Activated naive CD4-positive, alpha-beta T cell treated with anti-CD3 and anti-CD28 coated beads, Interleukin-2, amount 50 U/mL, for 16 hours (primary cell): ENCODE measurements around the gene RASSF3.
"Not testable (repeated sequence)": the region's sequence is repeated elsewhere in the genome, so short reads cannot be mapped to it uniquely, and the experiment has no call there.

ENCODE experiments used
- DNase-seq: peaks from one replicate; pipeline ENCODE4 v3.0.0-alpha.2; 2020

The RASSF3 gene, protein sequence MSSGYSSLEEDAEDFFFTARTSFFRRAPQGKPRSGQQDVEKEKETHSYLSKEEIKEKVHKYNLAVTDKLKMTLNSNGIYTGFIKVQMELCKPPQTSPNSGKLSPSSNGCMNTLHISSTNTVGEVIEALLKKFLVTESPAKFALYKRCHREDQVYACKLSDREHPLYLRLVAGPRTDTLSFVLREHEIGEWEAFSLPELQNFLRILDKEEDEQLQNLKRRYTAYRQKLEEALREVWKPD

DNA sequence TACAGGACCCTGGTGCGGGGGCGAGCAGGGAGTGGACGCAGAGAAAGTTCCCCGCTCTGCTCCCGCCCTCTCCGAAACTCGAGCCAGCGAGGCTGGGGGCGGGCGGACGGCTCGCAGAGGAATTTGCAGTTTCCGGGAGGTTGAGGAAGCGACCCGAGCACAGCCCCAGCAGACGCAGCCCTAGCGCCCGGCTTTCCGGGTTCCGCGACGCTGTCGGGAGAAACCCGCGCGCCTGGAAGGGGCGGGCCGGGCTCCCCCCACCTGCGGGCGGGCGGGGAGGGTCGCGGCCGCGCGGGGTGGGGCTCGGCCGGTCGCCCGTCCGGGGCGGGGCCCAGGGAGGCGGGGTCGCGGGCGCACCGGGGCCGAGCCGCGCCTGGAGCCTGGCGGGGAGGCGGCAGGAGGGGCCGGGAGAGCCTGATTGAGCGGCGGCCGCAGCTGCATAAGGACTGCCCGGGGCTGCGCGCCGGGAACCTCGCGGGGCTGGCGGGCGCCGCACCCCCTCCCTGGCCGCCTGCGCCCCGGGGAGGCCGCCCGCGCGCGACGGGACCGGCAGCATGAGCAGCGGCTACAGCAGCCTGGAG is at the start of gene RASSF3:
Gene RASSF3 (plus strand): TSS at position 417 of the 581 bp plus-strand sequence. CDS start 138 bp downstream, at position 555.
- DNase-seq = peak; percentile 64

DNA sequence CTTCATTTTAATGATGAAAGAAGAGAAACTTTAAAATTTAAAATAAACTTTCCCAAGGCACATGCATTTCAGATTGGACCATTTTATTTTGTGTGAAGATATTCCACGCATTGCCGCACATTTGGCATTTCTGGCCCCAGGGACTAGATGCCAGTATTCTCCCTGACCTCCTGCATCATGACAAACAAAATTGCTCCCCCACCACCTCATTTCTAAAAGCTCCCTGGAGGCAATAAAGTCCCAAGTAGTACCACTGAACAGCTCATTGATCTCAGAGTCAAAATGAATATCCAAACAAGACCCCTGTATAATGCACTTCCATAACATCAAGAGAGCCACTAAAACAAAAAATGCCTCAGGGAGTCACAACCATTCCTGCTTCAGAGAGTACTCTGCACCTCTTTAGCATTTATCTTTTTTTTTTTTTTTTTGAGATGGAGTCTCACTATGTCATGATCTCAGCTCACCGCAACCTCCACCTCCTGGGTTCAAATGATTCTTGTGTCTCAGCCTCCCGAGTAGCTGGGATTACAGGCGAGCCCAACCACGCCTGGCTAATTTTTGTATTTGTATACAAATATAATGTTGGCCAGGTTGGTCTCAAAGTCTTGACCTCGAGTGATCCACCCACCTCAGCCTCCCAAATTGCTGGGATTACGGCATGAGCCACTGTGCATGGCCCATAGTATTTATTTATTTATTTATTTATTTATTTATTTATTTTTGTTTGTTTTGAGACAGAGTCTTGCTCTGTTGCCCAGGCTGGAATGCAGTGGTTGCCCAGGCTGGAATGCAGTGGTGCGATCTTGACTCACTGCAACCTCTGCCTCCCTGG is 48.8 kb upstream of the RASSF3 start:
- DNase-seq = no peak

DNA sequence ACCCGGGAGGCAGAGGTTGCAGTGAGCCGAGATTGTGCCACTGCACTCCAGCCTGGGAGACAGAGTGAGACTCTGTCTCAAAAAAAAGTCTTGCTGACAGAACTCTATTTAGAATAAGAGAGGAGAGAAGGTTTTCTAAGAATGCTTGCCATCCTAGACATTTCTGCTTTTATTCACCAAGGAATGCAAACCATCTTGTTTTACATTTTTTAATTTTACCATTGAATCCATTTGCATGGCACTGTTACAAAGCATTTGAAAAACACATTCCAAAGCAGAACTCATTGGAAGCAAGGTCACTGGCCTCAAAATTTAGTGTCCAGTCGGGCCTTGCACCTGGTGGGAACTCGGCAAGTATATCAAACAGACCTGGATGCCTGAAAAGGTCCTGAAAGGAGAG is 44.2 kb upstream of the RASSF3 start:
- DNase-seq = no peak

DNA sequence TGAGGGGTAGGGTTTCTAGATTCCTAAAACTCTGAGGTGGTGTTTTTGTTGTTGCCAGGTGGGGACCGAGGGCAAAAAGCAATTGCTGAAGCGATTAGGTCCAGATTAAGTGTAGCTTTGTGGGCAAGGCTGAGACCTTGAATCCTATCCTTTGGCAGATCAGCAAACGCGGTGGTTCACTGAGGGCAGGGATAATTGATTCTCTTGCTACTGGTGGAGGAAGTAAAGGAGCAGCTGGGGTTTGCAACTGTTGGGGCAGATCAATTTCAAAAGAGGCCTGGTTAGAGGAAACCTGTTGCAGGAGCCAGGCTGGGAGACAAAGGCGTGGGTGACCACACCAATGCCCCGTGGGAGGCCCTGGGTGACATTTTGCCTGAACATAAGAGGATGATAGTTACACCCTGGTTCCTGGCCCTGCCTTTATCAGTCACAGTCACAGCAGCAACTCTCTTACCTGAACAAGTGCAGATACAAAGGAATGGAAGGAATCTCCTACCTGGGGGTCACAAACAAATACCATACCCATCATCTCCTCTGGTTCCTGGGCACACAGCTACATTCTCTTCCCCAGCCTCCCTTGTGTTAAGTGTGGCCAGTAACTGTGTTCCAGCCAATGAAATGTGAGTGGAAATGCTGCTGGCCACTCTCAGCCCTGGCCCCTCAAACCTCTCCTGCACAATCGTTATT is 43.3 kb upstream of the RASSF3 start:
- DNase-seq = no peak

DNA sequence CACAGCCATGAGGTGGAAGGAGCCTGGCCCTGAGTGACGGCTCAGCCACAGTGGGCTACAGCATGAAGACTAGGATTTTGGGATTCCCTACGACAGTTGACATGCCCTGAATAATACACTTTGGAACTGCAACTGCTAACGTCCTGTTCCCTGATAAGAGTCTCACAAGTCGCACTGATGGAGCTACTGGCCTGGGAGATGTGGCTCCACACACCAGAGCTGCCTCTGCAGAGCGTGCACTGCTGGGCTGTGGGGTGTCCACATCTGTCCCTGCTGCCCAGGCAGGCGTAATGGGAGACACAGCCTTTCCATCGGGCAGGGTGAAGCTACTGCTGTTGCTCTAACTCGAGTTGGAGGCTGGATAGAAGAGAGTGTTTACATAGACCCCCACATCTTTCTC is 42.7 kb upstream of the RASSF3 start:
- DNase-seq = no peak

DNA sequence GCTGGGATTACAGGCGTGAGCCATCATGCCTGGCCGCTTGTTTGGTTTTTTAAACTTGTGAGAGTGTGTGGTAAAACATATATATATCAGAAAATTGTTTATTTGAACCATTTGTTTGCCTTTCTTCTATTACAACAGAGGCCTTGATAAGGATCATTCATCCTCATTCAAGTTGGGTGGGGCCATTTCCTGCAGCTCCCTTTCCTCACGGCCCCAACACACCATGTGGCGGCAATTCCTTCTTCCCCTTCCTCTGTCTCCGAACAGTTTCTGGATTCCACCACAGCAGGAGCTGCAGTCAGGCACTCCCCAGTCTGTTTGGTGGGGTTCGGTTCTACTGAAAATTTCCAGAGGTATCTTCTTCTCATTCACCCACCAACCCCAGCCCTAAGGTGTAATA is 42.0 kb upstream of the RASSF3 start:
- DNase-seq = no peak

DNA sequence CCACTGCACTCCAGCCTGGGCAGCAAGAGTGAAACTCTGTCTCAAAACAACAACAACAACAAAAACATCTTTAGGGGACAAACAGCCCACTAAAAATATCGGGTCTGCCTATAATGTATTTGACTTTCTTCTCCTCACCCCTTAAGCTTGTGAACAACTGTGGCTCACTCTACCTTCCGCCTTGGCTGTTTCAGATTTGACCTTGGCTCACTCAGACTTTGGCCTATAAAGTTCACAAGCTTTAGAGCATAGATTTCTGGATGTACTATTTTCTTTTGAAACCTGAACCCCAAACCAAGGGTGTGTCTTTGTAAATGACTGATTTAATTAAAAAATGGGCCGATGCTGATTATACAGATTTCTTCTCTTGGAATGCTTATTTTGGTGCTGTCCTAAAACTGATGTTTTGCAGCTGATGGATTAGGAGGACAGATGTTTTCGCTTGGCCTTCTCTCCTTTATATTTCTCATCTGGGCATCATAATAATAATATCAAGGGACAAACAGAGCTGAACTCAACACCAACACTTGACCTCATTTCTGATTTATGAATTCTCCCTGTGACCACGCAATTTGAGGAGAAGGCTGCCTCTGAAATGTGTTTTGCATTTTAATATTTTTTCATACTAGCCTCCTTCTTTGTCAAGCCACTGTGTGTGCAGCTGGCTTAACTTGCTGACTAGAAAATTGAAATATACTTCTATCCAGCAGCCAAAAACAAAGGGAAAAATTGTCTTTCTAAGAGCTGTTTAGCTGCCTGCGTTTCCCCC is 40.2 kb upstream of the RASSF3 start:
- no peak for DNase-seq

DNA sequence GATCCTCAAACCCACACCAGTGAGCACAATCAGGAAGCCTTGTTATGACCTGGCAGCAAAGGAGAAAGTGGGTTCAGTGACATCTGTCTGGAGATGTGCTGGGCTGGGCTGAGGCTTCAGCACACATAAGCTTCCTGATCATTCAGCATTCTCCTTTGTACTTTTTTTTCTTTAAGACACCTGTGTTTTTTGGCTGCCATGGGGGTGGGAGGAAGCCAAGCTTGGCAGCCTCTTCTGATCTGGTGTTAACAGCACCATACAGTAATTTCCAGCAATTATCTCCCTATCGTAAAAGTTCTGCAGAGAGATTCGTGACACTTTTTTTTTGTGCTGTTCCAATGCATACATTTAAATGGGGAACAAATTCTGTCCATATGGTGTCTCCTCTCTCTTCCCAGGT is 38.9 kb upstream of the RASSF3 start:
- no peak for DNase-seq

DNA sequence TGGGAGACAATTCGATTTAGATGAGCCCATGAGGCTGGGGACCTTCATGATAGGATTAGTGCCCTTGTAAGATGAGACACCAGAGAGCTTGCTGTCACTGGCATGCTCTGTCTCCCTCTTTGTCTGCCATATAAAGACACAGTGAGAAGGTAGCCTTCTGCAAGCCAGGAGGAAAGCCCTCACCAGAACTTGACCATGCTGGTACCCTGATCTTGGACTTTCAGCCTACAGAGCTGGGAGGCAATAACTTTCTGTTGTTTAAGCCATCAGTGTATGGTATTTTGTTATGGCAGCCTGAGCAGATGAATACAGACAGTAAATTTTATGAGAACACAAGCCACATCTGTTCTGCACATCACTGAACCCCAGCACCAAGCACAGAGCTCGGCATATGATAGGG is 38.1 kb upstream of the RASSF3 start:
- DNase-seq = no peak

DNA sequence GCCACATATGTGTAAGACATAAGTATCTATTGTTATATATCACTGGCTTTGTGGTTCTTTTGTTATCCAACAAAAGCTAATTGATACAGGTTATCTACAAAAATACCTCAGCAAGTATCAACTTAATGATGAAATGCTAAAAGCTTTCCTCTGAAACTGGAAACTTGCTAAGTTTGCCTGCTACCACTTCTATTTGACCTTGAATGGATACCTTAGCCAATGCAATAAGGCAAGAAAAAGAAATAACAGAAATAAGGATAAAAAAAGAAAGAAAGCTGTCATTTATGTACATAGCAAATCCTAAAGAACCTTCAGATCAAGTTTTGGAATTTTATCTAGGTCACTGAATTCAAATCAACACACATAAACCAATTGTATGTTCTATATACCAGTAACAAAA is 35.5 kb upstream of the RASSF3 start:
- no peak for DNase-seq

DNA sequence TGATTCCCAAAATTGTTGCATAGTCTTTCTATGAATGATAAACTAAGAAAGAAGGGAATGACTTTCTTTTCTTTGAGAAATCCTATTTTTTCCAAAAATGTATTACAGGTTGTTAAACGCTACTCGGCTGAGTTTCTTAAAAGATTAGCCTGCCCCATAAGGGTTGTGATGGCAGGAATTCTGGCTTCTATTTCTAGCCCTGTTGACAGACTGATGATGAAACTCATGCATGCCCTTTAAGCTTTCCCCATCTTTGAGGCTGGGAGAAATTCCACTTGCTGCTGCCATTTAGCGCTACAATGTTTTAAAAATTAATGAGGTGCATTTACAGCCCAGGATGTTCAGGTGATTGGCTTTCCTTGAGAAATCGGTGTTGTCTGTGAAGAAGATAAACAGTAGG is 33.2 kb upstream of the RASSF3 start:
- no peak for DNase-seq

DNA sequence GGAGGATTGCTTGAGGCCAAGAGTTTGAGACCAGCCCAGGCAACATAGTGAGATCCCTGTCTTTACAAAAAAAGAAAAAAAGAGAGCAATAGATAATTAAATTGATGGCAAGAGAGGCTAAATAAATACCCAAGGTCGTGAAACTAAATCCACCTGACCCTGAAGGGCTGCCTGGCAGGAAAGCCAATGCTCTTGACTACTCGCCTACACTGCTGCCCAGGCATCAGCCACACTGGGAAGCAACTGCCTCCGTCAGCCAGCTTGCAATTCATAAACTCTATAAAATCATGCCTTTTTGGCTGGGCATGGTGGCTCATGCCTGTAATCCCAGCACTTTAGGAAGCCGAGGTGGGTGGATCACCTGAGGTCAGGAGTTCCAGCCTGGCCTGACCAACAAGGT is 31.7 kb upstream of the RASSF3 start:
- no peak for DNase-seq

DNA sequence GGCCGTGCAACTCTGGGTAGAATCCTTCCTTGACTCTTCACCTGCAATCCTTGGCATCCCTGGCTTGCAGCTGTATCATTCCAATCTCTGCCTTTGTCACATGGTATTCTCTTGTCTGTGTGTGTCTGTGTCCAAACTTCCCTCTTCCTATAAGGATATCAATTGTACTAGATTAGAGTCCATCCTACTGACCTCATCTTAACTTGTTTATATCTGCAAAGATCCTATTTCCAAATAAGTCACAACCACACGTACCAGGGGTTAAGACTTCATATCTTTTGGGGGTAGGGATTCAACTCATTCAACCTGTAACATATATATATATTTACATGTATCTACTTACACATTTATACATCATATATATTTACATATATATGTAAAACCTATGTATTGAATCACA is 29.6 kb upstream of the RASSF3 start:
- DNase-seq = no peak

DNA sequence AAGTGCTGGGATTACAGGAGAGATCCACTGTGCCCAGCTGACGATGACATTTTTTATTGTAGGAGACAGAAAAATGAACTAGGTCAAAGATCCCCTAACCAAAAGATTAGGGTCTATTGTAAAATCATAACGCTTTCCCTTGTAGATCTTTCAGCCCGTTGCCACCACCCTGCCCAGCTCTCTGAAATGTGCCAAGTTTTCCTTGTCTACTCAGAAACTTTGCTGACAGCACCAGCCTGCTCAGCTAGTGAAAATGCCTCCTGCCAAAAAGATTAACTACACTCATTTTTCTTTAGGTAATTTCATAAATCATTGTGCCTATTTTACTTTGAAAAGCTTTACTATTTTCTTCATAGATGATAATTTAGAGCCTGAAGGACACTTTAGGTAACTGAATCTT is 28.2 kb upstream of the RASSF3 start:
- DNase-seq = no peak

DNA sequence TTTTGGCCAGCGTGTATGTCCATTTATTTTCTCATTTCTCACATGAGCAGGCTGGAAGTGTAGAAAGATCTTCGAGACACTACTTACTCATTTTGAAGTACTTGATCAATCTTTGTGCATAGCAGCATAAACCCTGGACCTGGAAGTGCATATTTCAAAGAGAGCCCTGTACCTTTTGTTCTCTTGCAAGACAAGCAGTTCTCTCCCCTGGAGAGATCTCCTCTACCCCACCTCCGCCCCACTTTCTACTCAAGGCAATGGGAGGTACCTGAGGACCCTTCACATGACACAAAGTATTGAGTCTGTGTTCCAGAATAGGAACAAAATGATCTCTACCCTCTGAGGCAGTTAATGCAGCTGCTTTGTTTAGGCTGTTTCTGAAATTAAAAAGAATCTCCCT is 27.4 kb upstream of the RASSF3 start:
- DNase-seq = no peak

DNA sequence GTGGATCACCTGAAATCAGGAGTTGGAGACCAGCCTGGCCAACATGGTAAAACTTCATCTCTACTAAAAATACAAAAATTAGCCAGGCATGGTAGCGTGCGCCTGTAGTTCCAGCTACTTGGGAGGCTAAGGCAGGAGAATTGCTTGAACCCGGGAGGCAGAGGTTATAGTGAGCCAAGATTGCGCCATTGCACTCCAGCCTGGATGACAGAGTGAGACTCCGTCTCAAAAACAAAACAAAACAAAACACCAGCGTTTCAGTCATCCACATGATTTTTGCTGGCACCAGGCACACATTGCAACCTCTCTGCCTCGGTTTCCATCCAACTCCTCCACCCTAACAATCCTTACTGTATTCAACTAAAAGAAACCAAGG is 26.9 kb upstream of the RASSF3 start:
- not testable (repeated sequence) for DNase-seq

DNA sequence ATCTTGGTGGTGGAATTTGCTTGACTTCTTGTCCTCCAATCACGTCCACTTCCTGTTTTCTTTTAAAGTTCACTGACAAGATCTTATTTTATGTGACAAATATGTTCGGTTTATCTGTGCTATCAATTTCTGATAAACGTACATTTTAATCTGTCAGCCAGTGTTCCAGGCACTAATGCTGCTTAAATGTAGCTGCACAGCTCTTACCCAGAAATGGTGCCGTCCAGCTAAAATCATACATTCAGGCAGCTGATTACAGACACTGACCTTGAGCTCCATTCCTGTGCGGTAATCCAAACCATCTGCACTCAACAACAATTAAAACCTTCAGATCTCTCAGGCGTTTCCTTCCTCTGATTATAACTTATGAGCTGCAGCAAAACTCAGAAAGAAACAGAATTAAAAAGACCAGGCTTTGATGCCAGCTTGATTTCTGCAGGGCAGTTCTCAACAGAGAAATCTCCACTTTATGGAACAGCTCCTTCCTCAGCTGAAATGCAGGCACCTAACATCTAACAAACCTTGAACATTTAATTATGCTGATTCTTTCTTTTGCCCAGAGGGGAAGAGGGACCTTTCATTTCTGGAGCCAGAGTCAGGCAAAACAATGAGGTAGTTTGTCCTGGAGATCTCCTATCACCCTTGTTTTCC is 26.4 kb upstream of the RASSF3 start:
- DNase-seq = no peak

DNA sequence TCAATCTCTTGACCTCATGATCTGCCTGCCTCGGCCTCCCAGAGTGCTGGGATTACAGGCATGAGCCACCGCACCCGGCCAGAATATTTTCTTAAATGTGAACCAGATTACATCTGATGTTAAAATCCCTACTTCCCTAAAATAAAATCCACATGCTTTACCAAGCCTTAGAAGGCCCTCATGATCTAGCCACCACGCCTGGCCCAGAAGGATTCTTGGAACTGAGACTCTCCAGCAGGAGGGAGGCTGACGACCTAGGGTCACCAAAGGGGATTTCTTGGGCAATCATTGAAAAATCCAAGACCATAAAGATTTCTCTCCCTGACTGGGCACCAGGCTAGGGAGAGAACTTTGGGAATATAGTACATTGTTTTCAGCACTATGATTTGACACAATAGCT is 25.2 kb upstream of the RASSF3 start:
- no peak for DNase-seq

DNA sequence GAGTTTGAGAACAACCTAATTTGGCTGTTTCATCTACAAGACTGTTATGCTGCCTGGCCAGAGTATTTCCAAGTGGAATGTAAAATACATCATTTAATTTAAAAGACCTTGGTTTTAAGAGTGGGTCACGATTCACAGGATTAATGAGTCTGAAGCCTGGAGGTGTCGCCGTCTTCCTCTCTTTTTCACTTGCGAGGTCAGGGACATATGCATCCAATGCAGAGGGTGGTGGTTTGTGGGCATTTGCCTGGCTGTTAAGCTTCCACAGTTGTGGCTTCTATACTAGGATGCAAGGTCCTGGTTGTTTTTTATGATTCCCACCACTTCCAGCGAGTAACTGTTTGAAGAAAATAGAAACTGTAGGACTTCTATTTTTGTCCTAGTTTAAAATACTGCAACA is 22.8 kb upstream of the RASSF3 start:
- DNase-seq = no peak

DNA sequence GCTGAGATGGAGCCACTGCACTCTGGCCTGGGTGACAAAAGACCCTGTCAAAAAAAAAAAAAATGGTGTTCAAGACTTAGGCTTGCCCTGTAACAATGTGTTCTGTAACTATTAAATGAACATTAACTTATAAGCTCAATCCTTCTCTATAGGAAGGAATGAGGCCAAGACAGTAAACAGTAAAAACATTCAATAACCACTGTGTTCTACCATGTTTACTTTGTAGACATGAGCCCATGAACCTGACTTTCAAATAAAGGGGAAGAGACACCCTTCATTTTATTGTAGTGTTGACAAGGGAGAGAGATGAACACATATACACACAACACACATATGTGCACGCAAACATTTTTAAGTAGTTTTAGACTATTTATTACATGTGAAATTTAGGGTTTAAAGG is 20.1 kb upstream of the RASSF3 start:
- no peak for DNase-seq

DNA sequence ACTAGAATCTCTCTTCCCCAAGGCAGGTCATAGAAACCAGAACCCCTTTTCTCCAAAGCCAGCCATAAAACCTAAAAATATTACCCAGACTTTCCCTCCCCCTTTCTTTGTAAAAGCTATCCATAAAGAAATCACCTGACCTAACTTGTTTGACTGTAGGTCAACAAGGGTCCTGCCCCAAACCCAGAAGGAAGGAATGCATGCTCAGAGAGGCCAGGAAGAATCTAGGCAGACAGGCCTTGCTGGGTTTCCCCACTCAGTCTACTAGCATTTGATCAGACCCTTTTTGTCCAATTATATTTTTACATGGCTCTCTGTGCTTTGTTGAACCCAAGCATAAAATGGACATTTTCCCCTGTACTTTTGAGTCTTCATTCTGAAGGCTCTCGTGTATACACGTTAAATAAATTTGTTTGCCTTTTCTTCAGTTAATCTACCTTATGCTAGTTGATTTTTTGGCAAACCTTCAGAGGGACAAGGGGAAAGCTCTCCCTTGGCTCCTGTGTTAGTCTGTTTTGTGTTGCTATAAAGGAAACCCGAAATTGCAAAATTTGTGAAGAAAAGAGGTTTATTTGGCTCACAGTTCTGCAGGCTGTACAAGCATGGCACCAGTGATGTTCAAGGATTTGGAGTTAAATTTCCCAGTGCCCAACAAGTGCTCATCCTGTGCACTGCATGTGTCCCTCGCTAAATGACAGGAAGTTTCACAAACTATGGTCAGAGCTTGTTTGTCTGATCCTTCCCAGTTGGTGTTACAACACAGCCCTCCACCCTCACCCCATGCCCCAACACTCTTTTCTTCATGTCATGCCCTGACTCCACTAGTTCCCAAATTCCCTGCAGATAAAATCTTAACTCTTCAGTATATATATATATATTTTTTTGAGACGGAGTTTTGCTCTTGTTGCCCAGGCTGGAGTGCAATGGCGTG is 14.2 kb upstream of the RASSF3 start:
- no peak for DNase-seq
